Neural cell (in vitro differentiated cells): ENCODE data around the gene CACNA1D.

Experiments used
- EZH2 ChIP-seq: fragments of 200-600, 300-800 bp; shearing (Covaris generic), sonication (generic); IDR thresholded peaks from 2 replicates; pipeline ENCODE4 v1.6.1; 2014; ENCODE audit warnings: antibody characterized with exemption, low read length, borderline replicate concordance, mild to moderate bottlenecking; ENCODE audit not compliant: insufficient read depth, poor library complexity, severe bottlenecking
- POLR2AphosphoS5 ChIP-seq: IDR thresholded peaks from 2 replicates; pipeline ENCODE4 v1.6.1; 2012
- TAF1 ChIP-seq: IDR thresholded peaks from 2 replicates; pipeline ENCODE4 v1.6.1; 2012; ENCODE audit warnings: low read depth
- TF ChIP-seq, protein P1 (sequence below): fragments of 450-650 bp; IDR thresholded peaks from 2 replicates; pipeline ENCODE4 v1.5.1; 2014; ENCODE audit warnings: antibody characterized with exemption, mild to moderate bottlenecking, moderate library complexity; ENCODE audit not compliant: poor library complexity, severe bottlenecking

DNA sequence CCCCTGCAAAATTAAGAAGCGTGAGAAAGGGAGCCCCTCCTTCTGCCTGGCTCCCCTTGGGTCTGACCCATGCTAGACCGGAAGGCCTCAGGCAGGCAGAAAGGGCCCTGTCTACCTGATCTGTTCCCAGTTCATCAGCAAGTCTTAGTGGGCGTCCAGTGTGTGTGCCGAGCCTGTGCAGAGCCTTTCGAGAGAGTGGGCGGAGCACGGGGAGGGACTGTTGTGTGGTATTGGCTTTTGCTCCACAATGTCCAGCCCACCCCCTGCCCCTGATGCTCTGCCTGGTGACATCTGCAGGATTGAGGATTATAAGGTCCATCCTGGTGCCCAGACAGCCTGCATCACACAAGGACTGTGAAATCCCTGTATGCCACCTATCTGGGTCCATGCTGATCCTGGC is 268.9 kb downstream of the CACNA1D start:
- TF ChIP-seq POLR2AphosphoS5 (no peak), EZH2 (no peak), TAF1 (no peak)
- TF ChIP-seq, protein P1, sequence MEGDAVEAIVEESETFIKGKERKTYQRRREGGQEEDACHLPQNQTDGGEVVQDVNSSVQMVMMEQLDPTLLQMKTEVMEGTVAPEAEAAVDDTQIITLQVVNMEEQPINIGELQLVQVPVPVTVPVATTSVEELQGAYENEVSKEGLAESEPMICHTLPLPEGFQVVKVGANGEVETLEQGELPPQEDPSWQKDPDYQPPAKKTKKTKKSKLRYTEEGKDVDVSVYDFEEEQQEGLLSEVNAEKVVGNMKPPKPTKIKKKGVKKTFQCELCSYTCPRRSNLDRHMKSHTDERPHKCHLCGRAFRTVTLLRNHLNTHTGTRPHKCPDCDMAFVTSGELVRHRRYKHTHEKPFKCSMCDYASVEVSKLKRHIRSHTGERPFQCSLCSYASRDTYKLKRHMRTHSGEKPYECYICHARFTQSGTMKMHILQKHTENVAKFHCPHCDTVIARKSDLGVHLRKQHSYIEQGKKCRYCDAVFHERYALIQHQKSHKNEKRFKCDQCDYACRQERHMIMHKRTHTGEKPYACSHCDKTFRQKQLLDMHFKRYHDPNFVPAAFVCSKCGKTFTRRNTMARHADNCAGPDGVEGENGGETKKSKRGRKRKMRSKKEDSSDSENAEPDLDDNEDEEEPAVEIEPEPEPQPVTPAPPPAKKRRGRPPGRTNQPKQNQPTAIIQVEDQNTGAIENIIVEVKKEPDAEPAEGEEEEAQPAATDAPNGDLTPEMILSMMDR, result no peak
